Thyroid gland (tissue), 4 donors: ENCODE results near the gene PCBP3. TPM values are rescaled to one million over a fixed set of nuclear protein-coding genes. Genes with fewer than 3 reads are reported as not detected.

Source experiments
- DNase-seq, 2 donors: peaks; one replicate each; pipeline ENCODE4 v3.0.0-alpha.2; 2019
- H3K27ac ChIP-seq, 3 donors: fragments of 200-600 bp; sonication (generic); 1 replicate in 2 of 3; 2 replicates in 1 of 3; pipeline ENCODE4 v1.5.1; 2016 to 2019; ENCODE audit warnings: mild to moderate bottlenecking in 1 of 3, moderate library complexity in 1 of 3
- H3K27me3 ChIP-seq: fragments of 200-600 bp; sonication (generic); one replicate; pipeline ENCODE4 v1.5.1; 2019
- H3K36me3 ChIP-seq, 2 donors: fragments of 200-600 bp; sonication (generic); one replicate each; pipeline ENCODE4 v1.5.1; 2016 to 2019
- H3K4me1 ChIP-seq, 2 donors: fragments of 200-600 bp; sonication (generic); one replicate each; pipeline ENCODE4 v1.5.1; 2017 to 2019
- H3K4me3 ChIP-seq, 3 donors: fragments of 200-600 bp; sonication (generic); replicated peaks in 1 of 3; 1 replicate in 2 of 3; 2 replicates in 1 of 3; pipeline ENCODE4 v1.5.1; 2016; ENCODE audit warnings: mild to moderate bottlenecking in 1 of 3
- H3K9me3 ChIP-seq: fragments of 200-600 bp; sonication (generic); one replicate; pipeline ENCODE4 v1.5.1; 2017
- CTCF ChIP-seq, 6 experiments: fragments of 200-600 bp in 3 of 6; fragments of 450-650 bp in 3 of 6; sonication (generic) in 3 of 6; IDR thresholded peaks; one replicate each; pipeline ENCODE4 v1.5.1; 2016 to 2019; ENCODE audit warnings: antibody characterized with exemption in 6 of 6, mild to moderate bottlenecking in 2 of 6, inconsistent platforms in 1 of 6, moderate library complexity in 1 of 6
- POLR2A ChIP-seq, 2 donors: fragments of 450-650 bp; IDR thresholded peaks; one replicate each; pipeline ENCODE4 v1.6.1; 2017; ENCODE audit warnings: antibody characterized with exemption in 2 of 2, mild to moderate bottlenecking in 2 of 2, moderate library complexity in 1 of 2
- WGBS, 2 donors: methylation state at CpG; one replicate each; pipeline ENCODE4 v1.1.5; 2017; 5-methylcytosine and 5-hydroxymethylcytosine counted together
- intact Hi-C: fragments of 100-400 bp; cut with DNase I; formaldehyde crosslinking; loops from one replicate; pipeline ENCODE4 v1.15.1; 2023
- total RNA-seq, 4 donors: library from RNA; depleted of rRNA; stranded (reverse); fragments of >200 nt; gene quantifications; one replicate each; pipeline ENCODE4 v1.2.3, GENCODE V29; 2016

Gene PCBP3
- total RNA-seq, 4 donors from 2014 or later, result 0.33 to 0.98 (median 0.54) TPM; not detected in 1

GRCh38 chr21:45799765-45800338 lies 156.3 kb downstream of the PCBP3 start:
- no peak for TF ChIP-seq CTCF (IDR thresholded peaks at IDR 0.05)
- TF ChIP-seq POLR2A (IDR thresholded peaks at IDR 0.05), result no peak

GRCh38 chr21:45800339-45801080 lies 157.0 kb downstream of the PCBP3 start:
- no peaks in the 10 kb centered on the region for H3K4me1 ChIP-seq
- H3K27ac ChIP-seq, result no peak overlapping the region
- no peaks in the 10 kb centered on the region for H3K36me3 ChIP-seq
- TF ChIP-seq POLR2A (IDR thresholded peaks at IDR 0.05), result no peak
- no peak for TF ChIP-seq CTCF (IDR thresholded peaks at IDR 0.05)
- DNase-seq, result no peak
- H3K27me3 ChIP-seq, result no peaks in the 10 kb centered on the region
- H3K4me3 ChIP-seq, result no peak overlapping the region
- H3K9me3 ChIP-seq, result no peaks in the 10 kb centered on the region
- intact Hi-C loops, result no loop called here
- WGBS, 2 donors, result 84 to 85% methylated on average over 13 of the region's 14 CpGs

More at GRCh38 chr21:45799765-45800338, 156.3 kb downstream of the PCBP3 start:
- Histone ChIP-seq H3K4me3 (no peak overlapping the region), H3K36me3 (no peaks in the 10 kb centered on the region), H3K4me1 (no peaks in the 10 kb centered on the region), H3K27me3 (no peaks in the 10 kb centered on the region), H3K9me3 (no peaks in the 10 kb centered on the region), H3K27ac (no peak overlapping the region)
- DNase-seq, result no peak
- 85 to 87% methylated on average over 6 to 8 of the region's 9 CpGs for WGBS, 2 donors
- intact Hi-C loops, result no loop called here

- intact Hi-C loops, result no loop called here
- Histone ChIP-seq H3K4me3 (no peak overlapping the region), H3K27me3 (no peaks in the 10 kb centered on the region), H3K9me3 (no peaks in the 10 kb centered on the region), H3K27ac (no peak overlapping the region), H3K36me3 (no peaks in the 10 kb centered on the region), H3K4me1 (no peaks in the 10 kb centered on the region)
- WGBS, 2 donors, result 91 to 97% methylated on average over 6 to 7 of the region's 7 CpGs
- no peak for TF ChIP-seq POLR2A (IDR thresholded peaks at IDR 0.05)
- TF ChIP-seq CTCF (IDR thresholded peaks at IDR 0.05), result no peak
- no peak for DNase-seq
Observed at GRCh38 chr21:45801129-45801964, 157.8 kb downstream of the PCBP3 start.

GRCh38 chr21:45801989-45802388 lies 158.5 kb downstream of the PCBP3 start:
- 87 to 89% methylated on average over 6 to 8 of the region's 8 CpGs for WGBS, 2 donors
- Histone ChIP-seq H3K27ac (no peak overlapping the region), H3K27me3 (no peaks in the 10 kb centered on the region), H3K4me3 (no peak overlapping the region), H3K36me3 (no peaks in the 10 kb centered on the region), H3K4me1 (no peaks in the 10 kb centered on the region), H3K9me3 (no peaks in the 10 kb centered on the region)
- intact Hi-C loops, result no loop called here
- TF ChIP-seq POLR2A (IDR thresholded peaks at IDR 0.05) (no peak), CTCF (IDR thresholded peaks at IDR 0.05) (no peak)
- DNase-seq, result no peak
